ENCODE results near the gene MEF2A.

- TF ChIP-seq CTCF (IDR thresholded peaks at IDR 0.05) (no peak), EZH2 (IDR thresholded peaks at IDR 0.05; ENCODE audit: borderline replicate concordance, insufficient read depth, low read depth, low read length, poor library complexity, severe bottlenecking) (no peak)
Observed at GRCh38 chr15:99721896-99722295, 156.1 kb downstream of the MEF2A start.
